HG02973 (cell line): ENCODE measurements around the gene UBA3.

Experiments used
- ATAC-seq: cut with Tn5 transposase; IDR thresholded peaks from one replicate; pipeline ENCODE4 v1.9.1; 2021; ENCODE audit warnings: moderate library complexity; ENCODE audit not compliant: unreplicated experiment

Gene UBA3

GRCh38 chr3:69102384-69102783, 22.2 kb upstream of the UBA3 start:
- no peak for ATAC-seq

- ATAC-seq: no peak
Observed at GRCh38 chr3:69099576-69099975, 19.4 kb upstream of the UBA3 start.

DNA sequence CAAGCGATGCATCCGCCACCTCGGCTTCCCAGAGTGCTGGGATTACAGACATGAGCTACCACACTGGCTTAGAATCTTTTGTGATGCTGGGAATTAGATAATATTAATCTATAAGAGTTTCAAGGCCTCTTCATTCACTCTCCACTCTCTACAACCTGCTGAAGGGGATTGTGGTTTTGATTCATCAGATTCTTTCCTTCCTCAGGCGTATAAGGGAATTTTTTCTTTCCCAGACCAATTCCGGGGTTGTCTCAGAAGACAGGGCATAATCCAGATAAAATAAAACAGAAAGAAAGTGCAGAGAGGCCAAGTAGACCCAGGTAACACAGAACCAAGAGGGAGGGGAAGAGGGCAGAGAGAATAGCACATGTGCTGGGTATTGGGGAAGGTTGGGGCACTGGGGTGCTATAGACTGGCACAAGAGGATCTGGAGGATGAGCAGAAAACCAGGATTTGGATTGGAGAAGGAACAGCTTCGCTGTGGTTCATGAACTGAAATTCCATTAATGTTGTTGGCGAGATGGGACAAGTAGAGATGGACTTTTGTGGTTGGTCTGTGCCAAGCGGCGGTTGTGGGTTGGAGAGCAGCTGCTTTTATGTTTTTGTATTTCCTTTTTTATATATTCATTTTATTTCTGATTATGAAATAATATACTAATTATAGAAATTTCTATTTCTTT, 17.4 kb upstream of the UBA3 start:
- no peak for ATAC-seq

GRCh38 chr3:69096299-69096698, 16.1 kb upstream of the UBA3 start:
- no peak for ATAC-seq

GRCh38 chr3:69095636-69096035, 15.5 kb upstream of the UBA3 start:
- ATAC-seq: no peak

DNA sequence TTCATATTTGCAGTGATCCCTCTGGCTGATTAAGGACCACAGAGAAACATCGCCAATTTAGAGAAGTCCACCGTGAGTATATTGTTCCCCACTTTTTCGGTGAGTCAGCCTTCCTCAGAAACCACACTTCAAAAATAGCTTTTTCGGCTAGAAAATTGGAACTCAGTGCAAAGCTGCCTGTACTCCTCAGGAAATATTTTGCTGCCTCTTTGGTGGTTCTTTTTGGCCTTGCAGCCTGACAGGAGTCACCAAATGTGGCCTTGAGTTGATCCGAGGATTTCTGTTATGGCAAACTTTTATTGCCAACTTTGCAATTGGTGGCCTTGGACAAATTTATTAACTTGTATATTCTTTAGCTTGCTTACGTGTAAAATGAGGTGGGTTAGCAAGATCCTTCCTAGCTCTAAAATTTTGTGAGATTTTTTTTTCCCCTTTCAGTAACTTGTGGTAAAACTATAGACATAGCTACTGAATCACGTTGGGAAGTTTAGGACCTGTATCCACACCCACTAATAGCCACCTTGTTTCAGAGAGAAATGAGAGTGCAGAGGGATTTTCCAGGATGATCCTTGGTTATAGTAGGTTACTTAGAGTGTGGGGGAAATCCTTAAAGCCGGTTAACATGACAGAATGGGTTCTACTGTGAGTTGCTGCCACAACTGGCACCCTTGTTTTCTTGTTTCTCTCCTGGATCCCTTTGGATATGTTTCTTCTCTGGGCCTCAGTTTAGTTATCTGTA, 14.5 kb upstream of the UBA3 start:
- ATAC-seq: no peak

DNA sequence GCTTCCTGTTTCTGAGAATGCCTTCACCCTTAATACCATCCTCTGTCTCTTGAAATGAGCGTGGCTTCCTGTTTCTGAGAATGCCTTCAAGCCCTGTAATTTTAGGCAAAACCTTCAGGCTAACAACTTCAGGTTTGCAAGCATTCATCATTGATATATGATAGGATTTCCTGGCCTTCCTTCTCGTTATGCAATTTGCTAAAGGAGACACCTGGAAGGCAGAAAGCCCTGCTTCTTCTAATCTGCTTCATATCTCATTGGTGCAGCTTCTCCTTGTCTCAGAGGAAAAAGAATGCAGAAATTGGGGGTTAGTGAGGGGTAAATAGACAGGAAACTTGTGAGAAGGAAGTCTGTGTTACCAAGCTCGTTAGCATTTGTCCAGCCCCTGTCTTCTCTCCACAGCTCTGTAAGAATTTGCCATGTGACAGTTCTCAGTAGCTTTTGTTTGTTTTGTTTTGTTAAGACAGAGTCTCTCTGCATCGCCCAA, 11.9 kb upstream of the UBA3 start:
- ATAC-seq: peak; percentile 76

- no peak for ATAC-seq
Observed at GRCh38 chr3:69091389-69092029, 11.3 kb upstream of the UBA3 start.

- ATAC-seq: no peak
Observed at GRCh38 chr3:69090021-69090420, 9.9 kb upstream of the UBA3 start.

DNA sequence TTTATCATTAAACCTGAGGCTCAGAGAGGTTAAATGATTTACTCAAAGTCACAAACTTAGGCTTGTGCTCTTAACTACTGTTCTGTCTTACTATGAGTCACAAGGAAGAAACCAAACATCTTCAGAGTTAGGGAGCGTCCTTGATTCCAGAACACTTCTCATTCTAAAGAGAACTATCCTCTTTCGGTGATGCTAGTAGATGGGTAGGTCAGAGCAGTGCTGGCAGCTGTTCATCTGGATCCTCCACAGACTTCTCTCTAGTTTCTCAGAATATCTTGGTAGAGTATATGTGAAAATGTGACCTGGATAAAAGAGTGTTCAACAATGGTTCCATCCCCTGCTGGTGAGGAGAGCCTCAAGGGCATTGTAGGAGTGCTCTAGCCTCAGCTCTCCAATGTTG, 7.9 kb upstream of the UBA3 start:
- ATAC-seq: peak; percentile 29

GRCh38 chr3:69087030-69087791, 7.0 kb upstream of the UBA3 start:
- no peak for ATAC-seq

DNA sequence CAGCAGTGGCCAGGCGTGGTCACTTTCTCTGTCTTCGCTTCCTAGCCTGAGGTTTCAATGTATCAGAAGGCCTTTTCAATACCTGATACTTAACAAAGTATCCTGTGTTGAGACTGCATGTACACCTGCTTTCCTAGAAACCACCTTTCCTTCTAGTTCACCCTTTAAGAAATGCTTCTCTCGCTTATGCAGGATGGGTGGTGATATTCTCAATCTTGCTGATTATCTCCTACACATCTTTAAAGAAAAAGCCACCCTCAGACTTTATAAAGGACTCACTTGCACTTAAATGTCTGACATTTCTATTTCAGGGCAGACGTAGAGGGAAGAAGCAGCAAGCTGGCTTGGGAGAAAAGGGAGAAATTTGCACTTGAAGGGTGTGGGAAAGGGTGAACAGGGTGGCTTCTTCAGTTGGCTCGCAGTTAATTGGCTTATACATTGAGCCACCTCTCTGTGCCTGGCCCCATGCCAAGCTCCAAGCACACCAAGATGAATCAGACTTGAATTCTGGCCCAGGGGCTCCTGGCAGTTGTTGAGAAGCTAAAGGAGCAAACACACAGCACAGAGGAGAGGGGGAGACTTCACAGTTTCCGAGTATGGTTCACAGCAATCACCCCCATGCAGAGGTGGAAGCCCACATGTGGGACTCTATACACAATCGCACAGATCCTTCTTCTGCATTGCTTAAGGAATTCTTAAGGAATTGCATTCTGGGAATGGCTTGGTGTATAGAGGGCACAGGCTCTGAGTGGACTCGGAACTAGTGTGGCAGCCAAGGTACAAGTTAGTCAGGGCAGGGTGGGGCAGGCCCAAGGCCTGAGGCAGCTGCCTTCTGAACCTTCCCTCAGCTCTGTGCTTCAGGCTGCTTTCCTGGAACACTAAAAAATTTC, 5.9 kb upstream of the UBA3 start:
- no peak for ATAC-seq

DNA sequence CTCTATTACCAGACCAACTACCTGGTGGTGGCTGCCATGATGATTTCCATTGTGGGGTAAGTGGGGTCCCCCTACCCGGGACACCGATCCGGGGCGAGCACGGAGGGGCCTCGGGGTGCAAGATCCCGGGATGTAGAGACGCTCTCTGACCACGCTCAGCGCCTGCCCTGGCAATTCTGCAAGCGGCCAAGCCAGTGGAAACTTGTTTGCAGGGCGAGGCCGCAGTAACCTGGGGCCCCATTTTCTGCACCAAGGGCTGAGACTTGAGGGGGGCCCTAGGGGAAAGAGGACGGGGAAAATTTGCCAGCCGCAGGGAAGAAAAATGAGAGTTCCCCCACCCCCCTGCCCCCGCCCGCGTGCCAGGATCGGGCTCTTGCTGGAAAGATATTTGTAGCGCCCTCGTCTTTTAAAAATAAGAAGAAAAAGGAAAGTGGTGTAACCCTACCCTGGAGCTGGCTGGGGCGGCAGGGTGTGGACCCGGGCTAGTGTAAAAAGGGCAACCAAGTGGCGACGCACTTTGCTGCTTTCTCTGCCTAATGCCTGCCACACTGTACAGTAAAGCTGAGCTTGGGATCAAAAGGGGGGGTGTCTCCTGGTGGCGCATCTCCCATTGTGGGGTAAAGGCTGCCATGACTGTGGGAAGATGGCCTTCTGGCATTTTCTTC, 5.1 kb upstream of the UBA3 start:
- ATAC-seq: no peak

- peak; percentile 46 for ATAC-seq
Observed at GRCh38 chr3:69084326-69085167, 4.4 kb upstream of the UBA3 start, which contains the start of gene ARL6IP5. ARL6IP5 (plus strand) TSS chr3:69084937; CDS start chr3:69085048, 111 bp downstream.

DNA sequence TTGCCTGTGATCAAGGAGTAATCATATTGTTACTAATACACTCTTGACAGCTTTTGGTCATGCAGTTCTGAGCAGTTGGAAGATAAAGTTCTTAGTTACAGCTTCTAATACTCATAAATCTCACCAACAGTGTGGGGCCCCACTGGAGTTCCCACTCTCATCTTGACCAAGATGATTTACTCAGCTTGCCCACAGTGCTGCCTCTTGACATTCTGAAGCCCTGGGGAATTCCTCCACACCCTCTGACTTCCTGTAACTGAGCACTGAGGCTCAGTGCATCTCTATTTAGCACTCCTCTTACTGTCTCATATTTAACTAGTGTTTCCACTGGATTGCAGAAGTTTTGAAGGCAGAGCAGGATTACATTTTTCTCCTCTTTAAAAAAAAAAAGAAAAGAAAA, 2.6 kb upstream of the UBA3 start:
- peak; percentile 50 for ATAC-seq

GRCh38 chr3:69082361-69082760, 2.2 kb upstream of the UBA3 start:
- ATAC-seq: no peak

- no peak for ATAC-seq
Observed at GRCh38 chr3:69081583-69082262, 1.6 kb upstream of the UBA3 start.
